Cardiac muscle cell (in vitro differentiated cells and primary cell): ENCODE data around the gene TAPBPL. TPM values are rescaled to one million over a fixed set of nuclear protein-coding genes. Genes with fewer than 3 reads are reported as not detected.

Experiments used
- DNase-seq, 2 donors: peaks; one replicate each; pipeline versions ENCODE4 v3.0.0 to v3.0.0-alpha.2; 2010 to 2017; ENCODE audit warnings: low read depth in 1 of 2, low spot score in 1 of 2
- H3K27ac ChIP-seq: fragments of 200-600 bp; sonication (generic); 2 replicates; pipeline ENCODE4 v1.5.1; 2016
- H3K27me3 ChIP-seq: fragments of 200-600 bp; sonication (generic); 2 replicates; pipeline ENCODE4 v1.6.0; 2016; ENCODE audit warnings: control low read depth
- H3K36me3 ChIP-seq: fragments of 200-600 bp; sonication (generic); 2 replicates; pipeline ENCODE4 v1.5.1; 2016; ENCODE audit warnings: control low read depth
- H3K4me1 ChIP-seq: fragments of 200-600 bp; sonication (generic); 2 replicates; pipeline ENCODE4 v1.8.1; 2017; ENCODE audit warnings: low read depth, mild to moderate bottlenecking, mixed run types
- H3K4me3 ChIP-seq: fragments of 200-600 bp; sonication (generic); 2 replicates; pipeline ENCODE4 v1.5.1; 2016; ENCODE audit warnings: mild to moderate bottlenecking
- H3K9me3 ChIP-seq: fragments of 200-600 bp; sonication (generic); 2 replicates; pipeline ENCODE4 v1.5.1; 2017; ENCODE audit warnings: low read depth, mild to moderate bottlenecking, control low read depth
- CTCF ChIP-seq: IDR thresholded peaks from 2 replicates; pipeline ENCODE4 v1.5.1; 2012; ENCODE audit warnings: low read depth, mild to moderate bottlenecking, low read length
- polyA plus RNA-seq: library from polyadenylated mRNA; unstranded; fragments of >200 nt; fragmentation: Nextera tagmentation; extraction: Ambion mirVana; gene quantifications from 2 replicates; pipeline ENCODE4 v1.2.1, GENCODE V29; 2016
- total RNA-seq: library from RNA; depleted of rRNA; stranded (reverse); fragments of >200 nt; gene quantifications from 2 replicates; pipeline ENCODE4 v1.2.3, GENCODE V29; 2016

The TAPBPL gene
- total and polyA plus RNA-seq, 2 experiments from 2014 or later = 3.3 to 3.4 TPM

- no peak overlapping the region for H3K4me3 ChIP-seq
- no peak for DNase-seq
- peaks cover 14% of the 10 kb centered on the region for H3K36me3 ChIP-seq
- H3K9me3 ChIP-seq = no peaks in the 10 kb centered on the region
- H3K27ac ChIP-seq = no peak overlapping the region
- no peak for TF ChIP-seq CTCF
- no peaks in the 10 kb centered on the region for H3K4me1 ChIP-seq
- no peaks in the 10 kb centered on the region for H3K27me3 ChIP-seq
Observed at GRCh38 chr12:6462234-6462995, 10.6 kb downstream of the TAPBPL start.

- H3K27ac ChIP-seq = no peak overlapping the region
- H3K27me3 ChIP-seq = no peaks in the 10 kb centered on the region
- no peaks in the 10 kb centered on the region for H3K4me1 ChIP-seq
- no peaks in the 10 kb centered on the region for H3K9me3 ChIP-seq
- TF ChIP-seq CTCF = no peak
- peaks cover 14% of the 10 kb centered on the region for H3K36me3 ChIP-seq
- H3K4me3 ChIP-seq = no peak overlapping the region
- DNase-seq = no peak
Observed at GRCh38 chr12:6463216-6463615, 11.4 kb downstream of the TAPBPL start.

DNA sequence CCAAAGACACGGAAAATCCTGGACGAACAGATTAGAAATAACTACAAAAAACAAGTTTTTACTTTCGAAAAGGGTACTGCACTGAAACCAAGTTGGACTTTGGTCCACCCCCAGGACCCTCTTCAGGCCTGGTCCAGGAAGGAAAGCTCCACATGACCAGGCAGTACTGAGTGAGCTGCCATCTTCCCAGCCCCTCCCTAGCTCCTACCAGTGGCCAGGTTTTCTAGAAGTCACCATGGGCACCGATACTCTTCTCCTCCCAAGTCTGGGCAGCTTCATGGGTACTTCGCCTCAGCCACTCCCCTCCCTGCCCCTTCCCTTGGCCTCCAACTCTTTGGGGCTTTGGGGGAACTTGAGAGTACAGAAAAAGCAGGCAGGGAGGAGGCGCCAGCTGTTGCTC lies 12.0 kb downstream of the TAPBPL start:
- H3K4me3 ChIP-seq = no peak overlapping the region
- TF ChIP-seq CTCF = no peak
- no peak overlapping the region for H3K27ac ChIP-seq
- peaks cover 14% of the 10 kb centered on the region for H3K36me3 ChIP-seq
- DNase-seq = no peak
- H3K9me3 ChIP-seq = no peaks in the 10 kb centered on the region
- no peaks in the 10 kb centered on the region for H3K4me1 ChIP-seq
- H3K27me3 ChIP-seq = no peaks in the 10 kb centered on the region

DNA sequence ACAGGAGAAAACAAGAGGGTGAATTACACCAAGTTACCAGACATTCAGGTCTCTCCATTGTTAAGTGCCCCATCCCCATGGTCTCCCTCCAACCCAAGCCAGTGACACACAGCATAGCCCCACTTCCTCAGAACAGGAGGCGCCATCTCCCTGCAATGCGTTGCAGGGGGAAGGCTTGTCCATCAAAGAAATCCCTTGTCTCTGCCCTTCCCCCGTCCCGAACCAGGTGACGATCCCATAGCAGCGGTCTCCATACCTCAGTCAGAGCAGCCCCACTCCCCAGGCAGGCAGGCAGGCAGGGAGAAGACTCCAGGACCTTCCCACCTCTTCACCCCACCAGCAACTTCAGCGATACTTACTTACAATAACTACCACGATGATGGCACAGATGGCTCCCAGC lies 12.7 kb downstream of the TAPBPL start:
- peaks cover 14% of the 10 kb centered on the region for H3K36me3 ChIP-seq

DNA sequence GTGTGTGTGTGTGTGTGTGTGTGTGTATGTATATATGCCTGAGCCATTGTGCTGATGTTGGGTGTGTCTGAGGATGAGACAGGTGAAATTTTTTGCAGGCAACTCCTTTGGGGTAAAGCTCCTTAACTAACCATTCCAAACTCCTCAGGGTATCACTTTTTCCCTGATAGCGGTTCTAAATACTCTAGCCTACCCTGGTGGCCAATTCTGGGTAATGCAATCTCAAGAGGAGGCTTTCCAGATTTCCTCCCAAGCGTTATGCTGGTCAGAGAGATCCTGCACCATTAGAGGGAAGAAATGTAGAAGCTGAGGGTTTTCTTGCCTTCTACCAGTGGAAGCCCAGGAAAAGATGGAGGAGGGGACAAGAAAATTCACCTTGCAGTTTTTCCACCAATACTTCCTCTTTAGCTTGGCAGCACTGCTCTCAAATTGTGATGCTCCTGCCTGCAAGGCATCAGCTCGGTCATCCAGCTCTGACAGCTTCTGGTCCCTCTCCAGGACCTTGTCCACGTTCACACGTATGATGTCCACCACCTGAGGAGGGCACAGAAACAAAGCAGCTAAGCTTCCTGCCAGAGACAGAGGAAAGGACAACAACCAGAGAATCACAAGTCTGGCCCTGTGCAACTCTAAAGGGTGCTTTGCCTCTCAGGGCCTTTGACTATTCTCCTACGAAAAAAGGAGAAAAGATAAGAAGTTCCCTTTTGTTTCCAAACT lies 13.8 kb downstream of the TAPBPL start:
- peak; percentile 79 to 84 for DNase-seq
- Histone ChIP-seq H3K36me3 (peaks cover 8% of the 10 kb centered on the region), H3K4me3 (no peak overlapping the region)

More for the DNA sequence above, 12.7 kb downstream of the TAPBPL start:
- H3K27me3 ChIP-seq = no peaks in the 10 kb centered on the region
- H3K4me3 ChIP-seq = no peak overlapping the region
- no peak for TF ChIP-seq CTCF
- H3K27ac ChIP-seq = no peak overlapping the region
- DNase-seq = no peak
- no peaks in the 10 kb centered on the region for H3K9me3 ChIP-seq
- H3K4me1 ChIP-seq = peaks cover 7% of the 10 kb centered on the region

More for the DNA sequence above, 13.8 kb downstream of the TAPBPL start:
- Histone ChIP-seq H3K27me3 (no peaks in the 10 kb centered on the region), H3K4me1 (peaks cover 12% of the 10 kb centered on the region), H3K27ac (no peak overlapping the region), H3K9me3 (no peaks in the 10 kb centered on the region)
- peak; percentile 93 for TF ChIP-seq CTCF
